Panc1 (cell line): ENCODE results near the gene CCDC73. TPM values are rescaled to one million over a fixed set of nuclear protein-coding genes. Genes with fewer than 3 reads are reported as not detected.

Source experiments
- ATAC-seq: fragments of 200-7000 bp; cut with Tn5 transposase; 2 replicates; pipeline ENCODE4 v1.9.1; 2020; ENCODE audit warnings: mild to moderate bottlenecking, moderate library complexity
- BruUV-seq: library from RNA; stranded (reverse); fragments of 400-500 nt; replicated peaks from 2 replicates; lab custom pipeline; 2021; lab: Mats Ljungman, UMichigan
- CTCF ChIA-PET: fragments of 300-600 bp; sonication (Branson Sonifier 250); formaldehyde crosslinking; loops from one replicate; lab custom pipeline; 2022; ENCODE audit warnings: antibody characterized with exemption; lab: Charles Lee
- POLR2A ChIA-PET: fragments of 300-600 bp; sonication (Branson Sonifier 250); formaldehyde crosslinking; loops from one replicate; lab custom pipeline; 2022; ENCODE audit warnings: antibody characterized with exemption; lab: Charles Lee
- DNase-seq: peaks from one replicate; pipeline ENCODE4 v3.0.0-alpha.2; 2010; ENCODE audit warnings: low read depth, low spot score
- H3K27ac ChIP-seq: 2 replicates; pipeline ENCODE4 v1.5.1; 2011; ENCODE audit warnings: mild to moderate bottlenecking, low read length, inconsistent platforms
- H3K27me3 ChIP-seq: fragments of 200-500 bp; sonication (Bioruptor generic); 2 replicates; pipeline ENCODE4 v1.6.0; 2014; ENCODE audit warnings: low read length, inconsistent platforms; ENCODE audit not compliant: control insufficient read depth, insufficient read depth
- H3K36me3 ChIP-seq: fragments of 200-500 bp; sonication (Bioruptor generic); 2 replicates; pipeline ENCODE4 v1.5.1; 2014; ENCODE audit warnings: inconsistent platforms, mild to moderate bottlenecking, low read length, moderate library complexity; ENCODE audit not compliant: control insufficient read depth, insufficient read depth
- H3K4me1 ChIP-seq: 2 replicates; pipeline ENCODE4 v1.5.1; 2011; ENCODE audit warnings: inconsistent platforms, mild to moderate bottlenecking, low read length, moderate library complexity; ENCODE audit not compliant: control insufficient read depth, insufficient read depth
- H3K4me3 ChIP-seq, 2 experiments: 2 replicates each; pipeline ENCODE4 v1.5.1; 2011 to 2012; ENCODE audit warnings: low read depth in 2 of 2, low read length in 2 of 2, mild to moderate bottlenecking in 2 of 2, inconsistent platforms in 1 of 2, moderate library complexity in 1 of 2
- H3K9me3 ChIP-seq: fragments of 200-500 bp; sonication (Bioruptor generic); 2 replicates; pipeline ENCODE4 v1.5.1; 2014; ENCODE audit warnings: low read depth, mild to moderate bottlenecking, inconsistent platforms, low read length, moderate library complexity; ENCODE audit not compliant: control insufficient read depth, insufficient read depth
- POLR2AphosphoS5 ChIP-seq: IDR thresholded peaks from 2 replicates; pipeline ENCODE4 v1.6.1; 2012; ENCODE audit warnings: mild to moderate bottlenecking, low read depth, low read length, moderate library complexity
- SIN3A ChIP-seq: IDR thresholded peaks from 2 replicates; pipeline ENCODE4 v1.6.1; 2012; ENCODE audit warnings: low read depth, mild to moderate bottlenecking, low read length, moderate library complexity, borderline replicate concordance; ENCODE audit not compliant: insufficient read depth
- TCF7L2 ChIP-seq: IDR thresholded peaks from 2 replicates; pipeline ENCODE4 v1.6.1; 2011; ENCODE audit warnings: mild to moderate bottlenecking, low read depth, low read length, inconsistent platforms
- in situ Hi-C: cut with HindIII; loops from 2 replicates; pipeline ENCODE4 v1.10.0; 2016; ENCODE audit warnings: low sequenced_read_pairs, low pct_unique_long_range_greater_than_20kb
- intact Hi-C: fragments of 100-400 bp; cut with micrococcal nuclease; formaldehyde crosslinking; loops from one replicate; pipeline ENCODE4 v1.10.0; 2022; ENCODE audit not compliant: unreplicated experiment
- total RNA-seq: library from RNA; stranded (reverse); gene quantifications from one replicate; pipeline ENCODE4 v1.2.1, GENCODE V29; 2021; ENCODE audit not compliant: unreplicated experiment
- TF ChIP-seq, protein P1 (sequence below), 2 experiments: IDR thresholded peaks; 2 replicates each; pipeline ENCODE4 v1.6.1; 2011 to 2012; ENCODE audit warnings: low read depth in 2 of 2, control low read depth in 1 of 2, low read length in 1 of 2, mild to moderate bottlenecking in 1 of 2, moderate library complexity in 1 of 2; ENCODE audit not compliant: insufficient read depth in 1 of 2
- TF ChIP-seq, protein P2 (sequence below): fragments of 450-650 bp; IDR thresholded peaks from 2 replicates; pipeline ENCODE4 v1.5.1; 2017; ENCODE audit warnings: mild to moderate bottlenecking

CCDC73 gene
- total RNA-seq, 1 experiment from 2014 or later: not detected

DNA sequence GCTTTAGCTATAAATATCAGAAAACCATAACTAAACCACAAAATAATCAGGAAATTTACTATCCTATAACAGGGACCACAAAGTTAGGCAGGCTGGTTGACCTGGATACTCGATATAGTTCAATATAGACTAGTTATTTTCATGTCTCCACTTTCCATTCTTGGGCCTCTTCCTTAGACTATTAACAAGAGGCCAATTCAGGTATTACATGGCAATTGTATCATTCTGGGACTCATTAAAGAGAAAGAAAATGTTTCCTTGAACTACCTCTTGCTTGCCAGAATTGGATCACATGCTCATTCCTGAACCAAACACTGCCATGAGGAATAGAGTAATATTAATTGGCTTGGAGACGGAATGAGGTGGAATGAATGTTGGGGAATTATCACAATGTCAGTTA lies 134.8 kb downstream of the CCDC73 start:
- in situ Hi-C loops: no loop called here
- Histone ChIP-seq H3K4me3 (no peak overlapping the region), H3K4me1 (no peaks in the 10 kb centered on the region), H3K27ac (no peak overlapping the region), H3K36me3 (no peaks in the 10 kb centered on the region), H3K27me3 (peaks cover 14% of the 10 kb centered on the region), H3K9me3 (no peaks in the 10 kb centered on the region)
- no TSS peak for BruUV-seq
- intact Hi-C loops: no loop called here
- TF ChIP-seq SIN3A: no peak
- TF ChIP-seq, protein P1, sequence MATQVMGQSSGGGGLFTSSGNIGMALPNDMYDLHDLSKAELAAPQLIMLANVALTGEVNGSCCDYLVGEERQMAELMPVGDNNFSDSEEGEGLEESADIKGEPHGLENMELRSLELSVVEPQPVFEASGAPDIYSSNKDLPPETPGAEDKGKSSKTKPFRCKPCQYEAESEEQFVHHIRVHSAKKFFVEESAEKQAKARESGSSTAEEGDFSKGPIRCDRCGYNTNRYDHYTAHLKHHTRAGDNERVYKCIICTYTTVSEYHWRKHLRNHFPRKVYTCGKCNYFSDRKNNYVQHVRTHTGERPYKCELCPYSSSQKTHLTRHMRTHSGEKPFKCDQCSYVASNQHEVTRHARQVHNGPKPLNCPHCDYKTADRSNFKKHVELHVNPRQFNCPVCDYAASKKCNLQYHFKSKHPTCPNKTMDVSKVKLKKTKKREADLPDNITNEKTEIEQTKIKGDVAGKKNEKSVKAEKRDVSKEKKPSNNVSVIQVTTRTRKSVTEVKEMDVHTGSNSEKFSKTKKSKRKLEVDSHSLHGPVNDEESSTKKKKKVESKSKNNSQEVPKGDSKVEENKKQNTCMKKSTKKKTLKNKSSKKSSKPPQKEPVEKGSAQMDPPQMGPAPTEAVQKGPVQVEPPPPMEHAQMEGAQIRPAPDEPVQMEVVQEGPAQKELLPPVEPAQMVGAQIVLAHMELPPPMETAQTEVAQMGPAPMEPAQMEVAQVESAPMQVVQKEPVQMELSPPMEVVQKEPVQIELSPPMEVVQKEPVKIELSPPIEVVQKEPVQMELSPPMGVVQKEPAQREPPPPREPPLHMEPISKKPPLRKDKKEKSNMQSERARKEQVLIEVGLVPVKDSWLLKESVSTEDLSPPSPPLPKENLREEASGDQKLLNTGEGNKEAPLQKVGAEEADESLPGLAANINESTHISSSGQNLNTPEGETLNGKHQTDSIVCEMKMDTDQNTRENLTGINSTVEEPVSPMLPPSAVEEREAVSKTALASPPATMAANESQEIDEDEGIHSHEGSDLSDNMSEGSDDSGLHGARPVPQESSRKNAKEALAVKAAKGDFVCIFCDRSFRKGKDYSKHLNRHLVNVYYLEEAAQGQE (IDR thresholded peaks at IDR 0.05; ENCODE audit: insufficient read depth in 1 of 2, low read depth in 2 of 2, low read length in 1 of 2): no peak
- TF ChIP-seq, protein P2, sequence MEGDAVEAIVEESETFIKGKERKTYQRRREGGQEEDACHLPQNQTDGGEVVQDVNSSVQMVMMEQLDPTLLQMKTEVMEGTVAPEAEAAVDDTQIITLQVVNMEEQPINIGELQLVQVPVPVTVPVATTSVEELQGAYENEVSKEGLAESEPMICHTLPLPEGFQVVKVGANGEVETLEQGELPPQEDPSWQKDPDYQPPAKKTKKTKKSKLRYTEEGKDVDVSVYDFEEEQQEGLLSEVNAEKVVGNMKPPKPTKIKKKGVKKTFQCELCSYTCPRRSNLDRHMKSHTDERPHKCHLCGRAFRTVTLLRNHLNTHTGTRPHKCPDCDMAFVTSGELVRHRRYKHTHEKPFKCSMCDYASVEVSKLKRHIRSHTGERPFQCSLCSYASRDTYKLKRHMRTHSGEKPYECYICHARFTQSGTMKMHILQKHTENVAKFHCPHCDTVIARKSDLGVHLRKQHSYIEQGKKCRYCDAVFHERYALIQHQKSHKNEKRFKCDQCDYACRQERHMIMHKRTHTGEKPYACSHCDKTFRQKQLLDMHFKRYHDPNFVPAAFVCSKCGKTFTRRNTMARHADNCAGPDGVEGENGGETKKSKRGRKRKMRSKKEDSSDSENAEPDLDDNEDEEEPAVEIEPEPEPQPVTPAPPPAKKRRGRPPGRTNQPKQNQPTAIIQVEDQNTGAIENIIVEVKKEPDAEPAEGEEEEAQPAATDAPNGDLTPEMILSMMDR: no peak
- no peak for TF ChIP-seq POLR2AphosphoS5
- no peak for TF ChIP-seq TCF7L2
- CTCF ChIA-PET: interaction anchor here (0.7 kb wide), 1 partner anchor 22 kb away, joined by 14 read pairs; no protein-coding TSS in a partner anchor
- POLR2A ChIA-PET: no interaction called here
- DNase-seq: no peak
- no peak for ATAC-seq

DNA sequence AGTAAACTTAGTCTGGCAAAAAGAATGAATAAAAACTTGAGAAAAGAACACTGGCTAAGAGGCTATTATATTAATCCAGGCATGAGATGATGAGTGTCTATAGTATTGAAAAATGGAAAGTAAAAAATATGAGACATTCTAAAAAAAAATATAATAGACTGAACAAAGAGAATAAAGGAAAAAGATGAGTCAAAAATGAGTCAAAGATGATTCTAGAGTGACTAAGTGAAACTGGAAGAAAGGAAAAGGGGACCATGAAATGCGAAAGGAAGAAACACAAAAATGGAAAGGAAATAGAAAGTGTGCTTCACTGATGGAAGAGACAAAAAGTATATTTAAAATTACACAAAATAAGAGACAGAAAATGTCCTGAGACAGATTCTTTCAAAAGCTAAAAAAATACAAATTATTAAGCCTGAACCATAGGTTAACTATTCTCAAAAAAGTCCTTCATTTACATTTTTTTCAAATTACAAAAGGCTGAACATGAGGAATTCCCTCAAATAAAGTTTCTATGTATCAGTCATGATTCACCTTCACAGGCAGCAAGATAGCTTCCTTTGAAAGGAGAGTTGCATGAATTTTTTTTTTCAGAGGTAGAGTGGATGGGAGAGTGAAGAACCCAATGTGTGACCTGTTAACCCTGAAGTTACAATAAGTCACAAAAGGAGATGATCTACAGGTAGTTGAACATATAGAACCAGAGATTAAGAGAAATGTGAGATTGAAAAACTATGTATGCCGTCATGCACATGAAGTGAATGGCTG lies 135.6 kb downstream of the CCDC73 start:
- TF ChIP-seq SIN3A: no peak
- TF ChIP-seq, protein P2: no peak
- TF ChIP-seq POLR2AphosphoS5: no peak
- TF ChIP-seq TCF7L2: no peak
- no peaks in the 10 kb centered on the region for H3K9me3 ChIP-seq
- in situ Hi-C loops: no loop called here
- intact Hi-C loops: no loop called here
- H3K4me1 ChIP-seq: no peaks in the 10 kb centered on the region
- no peak overlapping the region for H3K27ac ChIP-seq
- H3K36me3 ChIP-seq: no peaks in the 10 kb centered on the region
- ChIA-PET POLR2A (no interaction called here), CTCF (no interaction called here)
- DNase-seq (no peak), ATAC-seq (no peak)
- H3K4me3 ChIP-seq: no peak overlapping the region
- peaks cover 14% of the 10 kb centered on the region for H3K27me3 ChIP-seq
- BruUV-seq: no TSS peak
